K562 (cell line): ENCODE measurements around the gene PRDM2. TPM values are rescaled to one million over a fixed set of nuclear protein-coding genes. Genes with fewer than 3 reads are reported as not detected.

ENCODE experiments used
- CHD1 ChIP-seq: fragments of 200-600 bp; sonication (generic); IDR thresholded peaks from one replicate; pipeline ENCODE4 v1.6.1; 2012; ENCODE audit warnings: mild to moderate bottlenecking, moderate library complexity, low read length, inconsistent platforms
- CREB1 ChIP-seq, 2 experiments: sonication (generic) in 1 of 2; formaldehyde crosslinking in 1 of 2; IDR thresholded peaks; 2 replicates each; pipeline versions ENCODE4 v1.6.1 to v1.8.0; 2012 to 2022; ENCODE audit warnings: inconsistent platforms in 1 of 2, mild to moderate bottlenecking in 1 of 2, missing genetic modification reagents in 1 of 2, moderate library complexity in 1 of 2
- HCFC1 ChIP-seq: IDR thresholded peaks from 2 replicates; pipeline ENCODE4 v1.6.1; 2012; ENCODE audit warnings: low read depth, low read length, improper control_type of control experiment
- HNRNPUL1 ChIP-seq: fragments of 200-400 bp; formaldehyde crosslinking; IDR thresholded peaks from 2 replicates; pipeline ENCODE4 v1.6.1; 2017; ENCODE audit warnings: low read length
- HSF4 ChIP-seq: fragments of 250-450 bp; sonication (Bioruptor Pico); IDR thresholded peaks from 2 replicates; pipeline ENCODE4 v2.1.2; 2022; ENCODE audit warnings: mild to moderate bottlenecking, moderate library complexity, borderline replicate concordance
- MBD1 ChIP-seq: fragments of 250-450 bp; sonication (Bioruptor Pico); IDR thresholded peaks from 2 replicates; pipeline ENCODE4 v1.8.0; 2022; ENCODE audit warnings: inconsistent platforms
- POLR2AphosphoS5 ChIP-seq: IDR thresholded peaks from 2 replicates; pipeline ENCODE4 v1.6.1; 2011; ENCODE audit warnings: mild to moderate bottlenecking, low read depth, low read length, moderate library complexity; ENCODE audit not compliant: control insufficient read depth, insufficient read depth
- RB1 ChIP-seq: fragments of 450-650 bp; IDR thresholded peaks from 2 replicates; pipeline ENCODE4 v1.6.1; 2017; ENCODE audit warnings: low read depth, mild to moderate bottlenecking
- SIN3A ChIP-seq, 2 experiments: fragments of 150-350 bp in 1 of 2; IDR thresholded peaks; 2 replicates each; pipeline ENCODE4 v1.6.1; 2011 to 2016; ENCODE audit warnings: borderline replicate concordance in 2 of 2, low read depth in 2 of 2, low read length in 2 of 2, mild to moderate bottlenecking in 2 of 2, moderate library complexity in 2 of 2; ENCODE audit not compliant: control insufficient read depth in 1 of 2
- TEAD1 ChIP-seq, 2 experiments: fragments of 450-650 bp in 1 of 2; sonication (generic) in 1 of 2; formaldehyde crosslinking; IDR thresholded peaks; 2 replicates each; pipeline versions ENCODE4 v1.4.0 to v1.8.0; 2020 to 2022; ENCODE audit warnings: mild to moderate bottlenecking in 2 of 2, missing genetic modification reagents in 1 of 2
- ZBTB49 ChIP-seq: sonication (generic); formaldehyde crosslinking; IDR thresholded peaks from 2 replicates; pipeline ENCODE4 v1.8.0; 2022; ENCODE audit warnings: missing genetic modification reagents, mild to moderate bottlenecking, borderline replicate concordance
- ZNF197 ChIP-seq: fragments of 200-800 bp; sonication (Bioruptor generic); IDR thresholded peaks from 2 replicates; pipeline ENCODE4 v1.6.1; 2016; ENCODE audit warnings: low read depth, missing genetic modification characterization, missing compliant biosample characterization
- ZNF324 ChIP-seq: fragments of 250-450 bp; sonication (Bioruptor Pico); IDR thresholded peaks from 2 replicates; pipeline ENCODE4 v1.4.0; 2020; ENCODE audit warnings: mild to moderate bottlenecking
- ZNF407 ChIP-seq: fragments of 450-650 bp; IDR thresholded peaks from 2 replicates; pipeline ENCODE4 v1.6.1; 2016; ENCODE audit warnings: low read depth
- polyA plus RNA-seq, 8 experiments: library from polyadenylated mRNA; depleted of rRNA in 4 of 8; stranded (reverse) in 5 of 8; unstranded in 3 of 8; fragments of >200 nt; fragmentation: Nextera tagmentation in 2 of 8; fragmentation: Illumina TruSeq in 1 of 8; extraction: Ambion mirVana in 2 of 8; extraction: Trizol in 1 of 8; gene quantifications; 2 replicates each; pipeline versions ENCODE4 v1.2.1 to v1.2.3, GENCODE V29; 2011 to 2014; ENCODE audit warnings: inconsistent platforms in 1 of 8, missing spikeins in 1 of 8
- total RNA-seq, 7 experiments: library from RNA; depleted of rRNA in 6 of 7; stranded (reverse); fragments of >200 nt in 6 of 7; fragmentation: Illumina TruSeq in 2 of 7; extraction: Trizol in 2 of 7; gene quantifications; 2 replicates each; pipeline versions ENCODE4 v1.2.1 to v1.2.3, GENCODE V29; 2011 to 2021; ENCODE audit warnings: low replicate concordance in 1 of 7

The PRDM2 gene
- total and polyA plus RNA-seq, 9 of the 15 experiments (the other 6 are each of a cell fraction or from before 2014, with no cell fraction given): 5.4 to 27.6 (median 12.5) TPM

GRCh38 chr1:13749543-13750341 is 49.8 kb downstream of the PRDM2 start (continued):
- TF ChIP-seq SIN3A (IDR thresholded peaks at IDR 0.05; ENCODE audit: borderline replicate concordance in 2 of 2, control insufficient read depth in 1 of 2, low read depth in 2 of 2, low read length in 2 of 2) (0 out of 4 replicates have a peak, but pooled peaks of 1 of the 2 experiments have one; percentile 16), ZNF407 (no peak), HSF4 (CRISPR knock-in tag) (no peak), CHD1 (peak; percentile 65), ZBTB49 (CRISPR knock-in tag) (no peak), ZNF197 (no peak), MBD1 (CRISPR knock-in tag) (no peak), ZNF324 (CRISPR knock-in tag) (no peak), TEAD1 (CRISPR knock-in tag; IDR thresholded peaks at IDR 0.05) (no peak), HNRNPUL1 (no peak), CREB1 (IDR thresholded peaks at IDR 0.05) (peak; percentile 23; the same call in 1 of the 2 replicates), CREB1 (CRISPR knock-in tag; IDR thresholded peaks at IDR 0.05) (no peak), POLR2AphosphoS5 (no peak), HCFC1 (no peak), RB1 (peak; percentile 85)
